ENCODE results near the gene BCORL1.

The BCORL1 gene

DNA sequence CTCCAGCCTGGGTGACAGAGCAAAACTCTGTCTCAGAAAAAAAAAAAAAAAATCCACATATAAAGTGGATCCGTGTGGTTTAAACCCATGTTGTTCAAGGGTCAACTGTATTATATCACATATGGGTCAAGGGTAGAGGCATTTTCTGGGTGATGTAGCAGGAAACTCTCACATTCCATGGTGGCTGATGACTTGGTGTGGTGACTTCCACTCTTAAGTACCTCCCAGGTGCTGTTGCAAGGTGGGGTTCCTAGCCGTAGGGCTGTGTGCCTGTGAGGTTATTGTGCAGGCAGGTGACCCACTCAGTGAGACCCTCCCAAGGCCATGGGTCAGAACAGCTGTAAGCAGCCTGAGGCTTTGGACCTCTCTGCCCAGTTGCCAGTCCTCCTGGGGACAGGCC, 110.8 kb downstream of the BCORL1 start:
- no peak for DNase-seq (ENCODE audit: low read depth in 4 of 4, low spot score in 1 of 4)

- no peak for DNase-seq (ENCODE audit: low read depth in 4 of 4, low spot score in 1 of 4)
Measured at GRCh38 chrX:130094696-130095095, 112.3 kb downstream of the BCORL1 start.

DNA sequence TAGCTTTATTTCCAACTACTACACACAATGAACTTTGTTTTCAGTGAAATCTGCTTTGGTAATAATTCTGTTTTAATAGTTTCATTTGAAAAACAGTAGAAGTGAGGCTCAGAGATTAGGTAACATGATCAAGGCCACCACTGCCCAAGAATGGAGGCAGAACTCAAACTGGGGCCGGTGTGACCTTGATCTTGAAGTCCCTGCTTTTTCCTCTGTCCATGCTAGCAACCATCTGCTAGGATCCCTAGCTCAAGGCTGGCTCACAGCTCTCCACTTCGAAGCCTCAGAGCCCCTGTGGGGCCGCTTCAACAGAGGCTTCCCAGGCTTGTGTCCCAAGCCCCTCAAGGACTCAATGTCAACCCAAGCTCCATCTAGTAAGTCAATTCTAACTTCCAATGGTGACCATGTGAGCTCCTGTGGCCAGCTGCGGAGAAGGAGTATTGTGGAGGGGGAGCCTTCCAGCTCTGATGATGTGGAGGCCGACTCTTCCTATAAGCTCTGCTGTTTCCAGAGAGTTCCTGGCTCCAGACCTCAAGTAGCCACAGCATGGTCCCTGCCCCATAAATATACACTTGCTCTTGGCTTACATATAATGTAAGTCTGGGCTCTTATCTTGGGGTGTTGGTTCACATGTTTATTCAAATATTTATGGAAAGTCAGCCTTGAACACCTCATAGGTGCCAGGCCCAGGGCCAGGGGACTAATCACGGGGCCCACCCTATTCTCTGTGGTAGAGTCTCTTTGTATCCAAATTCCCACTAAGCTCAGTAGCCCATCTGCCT, 113.0 kb downstream of the BCORL1 start:
- DNase-seq (ENCODE audit: low read depth in 4 of 4, low spot score in 1 of 4), result no peak

GRCh38 chrX:130097507-130098209, 115.2 kb downstream of the BCORL1 start:
- DNase-seq (ENCODE audit: low read depth in 4 of 4, low spot score in 1 of 4), result no peak

DNA sequence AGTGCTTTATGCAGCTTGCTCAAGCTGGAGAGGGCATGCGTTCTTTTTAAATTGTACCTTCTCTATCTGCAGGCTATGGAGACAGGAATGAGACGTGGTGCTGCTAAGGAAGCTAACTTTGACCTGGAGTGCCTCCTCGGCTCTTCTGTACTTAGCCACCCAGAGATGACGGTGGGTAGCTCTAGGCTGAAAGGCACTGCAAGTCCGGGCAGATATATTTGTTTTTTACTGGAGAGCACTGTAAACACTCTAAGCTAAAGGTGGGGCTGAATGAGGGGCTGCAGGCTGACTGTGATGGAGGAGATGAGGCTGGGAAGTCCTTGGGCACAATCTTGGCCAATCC, 115.7 kb downstream of the BCORL1 start:
- no peak for DNase-seq (ENCODE audit: low read depth in 4 of 4, low spot score in 1 of 4)

- DNase-seq (ENCODE audit: low read depth in 4 of 4, low spot score in 1 of 4), result no peak
Measured at GRCh38 chrX:130100180-130100579, 117.7 kb downstream of the BCORL1 start.

GRCh38 chrX:130103605-130104004, 121.2 kb downstream of the BCORL1 start:
- no peak for DNase-seq (ENCODE audit: low read depth in 4 of 4, low spot score in 1 of 4)

DNA sequence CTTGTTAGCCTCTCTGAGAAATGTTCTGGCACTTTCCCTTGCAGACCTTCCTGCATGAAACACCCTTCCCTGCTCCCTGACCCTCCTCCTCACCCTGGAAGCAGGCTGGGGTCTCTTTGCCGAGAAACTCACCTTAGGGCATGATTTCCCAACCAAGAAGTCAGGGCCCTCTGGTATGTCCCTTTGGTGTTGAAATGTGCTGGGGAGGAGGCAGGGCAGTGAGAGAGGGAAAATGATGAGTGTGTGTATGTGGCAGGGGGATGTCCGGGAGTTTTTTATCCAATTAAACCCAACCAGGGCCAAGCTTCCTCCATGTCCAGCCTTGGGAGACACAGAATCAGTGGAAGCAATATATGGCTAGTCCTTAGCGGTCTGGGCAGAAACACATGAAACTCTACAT, 122.8 kb downstream of the BCORL1 start:
- DNase-seq (ENCODE audit: low read depth in 4 of 4, low spot score in 1 of 4), result no peak

DNA sequence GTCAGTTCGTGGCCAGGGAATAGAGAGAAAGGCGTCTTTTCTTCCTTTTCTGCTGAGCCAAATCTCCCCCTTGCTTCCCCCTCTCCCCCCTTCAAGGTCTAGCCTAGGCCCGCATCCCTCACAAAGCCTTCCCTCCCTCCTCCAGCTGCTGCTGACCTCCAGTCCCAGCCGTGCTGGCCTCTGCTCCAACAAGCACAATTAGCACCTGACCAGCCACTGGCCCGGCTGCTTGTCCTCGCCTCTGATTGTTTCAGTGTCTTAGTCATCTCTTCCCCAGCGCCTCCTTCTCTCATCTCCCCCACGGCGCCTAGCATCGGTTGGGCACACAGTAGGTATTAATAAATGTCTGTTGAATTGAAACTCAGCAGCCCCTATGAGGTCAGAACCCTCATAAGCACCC, 123.6 kb downstream of the BCORL1 start:
- DNase-seq (ENCODE audit: low read depth in 4 of 4, low spot score in 1 of 4), result no peak
